SK-N-SH treated with all-trans-retinoic acid at 6 μM for 48 hours (cell line): ENCODE results near the gene STXBP1.

ENCODE experiments used
- ATAC-seq: fragments of 200-7000 bp; cut with Tn5 transposase; 3 replicates; pipeline ENCODE4 v1.9.1; 2020; ENCODE audit warnings: mild to moderate bottlenecking, moderate library complexity
- ARNTL ChIP-seq: fragments of 450-650 bp; formaldehyde crosslinking; IDR thresholded peaks from 2 replicates; pipeline ENCODE4 v1.5.0; 2020; ENCODE audit warnings: low read depth, mild to moderate bottlenecking, moderate library complexity, borderline replicate concordance
- BACH2 ChIP-seq: fragments of 250-450 bp; sonication (Bioruptor Pico); IDR thresholded peaks from 2 replicates; pipeline ENCODE4 v1.9.0; 2021; ENCODE audit warnings: mild to moderate bottlenecking, borderline replicate concordance
- CSDC2 ChIP-seq: fragments of 250-450 bp; sonication (Bioruptor Pico); IDR thresholded peaks from 2 replicates; pipeline ENCODE4 v1.5.0; 2020; ENCODE audit warnings: mild to moderate bottlenecking, moderate library complexity
- ESRRG ChIP-seq: fragments of 250-450 bp; sonication (Bioruptor Pico); IDR thresholded peaks from 2 replicates; pipeline ENCODE4 v1.6.1; 2021; ENCODE audit warnings: mild to moderate bottlenecking
- GLIS3 ChIP-seq: fragments of 250-450 bp; sonication (Bioruptor Pico); IDR thresholded peaks from 2 replicates; pipeline ENCODE4 v1.5.0; 2020; ENCODE audit warnings: mild to moderate bottlenecking, moderate library complexity
- ISL1 ChIP-seq: fragments of 250-450 bp; sonication (Bioruptor Pico); IDR thresholded peaks from 2 replicates; pipeline ENCODE4 v2.1.2; 2022; ENCODE audit warnings: mild to moderate bottlenecking, moderate library complexity
- PATZ1 ChIP-seq: fragments of 250-450 bp; sonication (Bioruptor Pico); IDR thresholded peaks from 2 replicates; pipeline ENCODE4 v1.8.0; 2020; ENCODE audit warnings: mild to moderate bottlenecking, moderate library complexity, borderline replicate concordance
- RARB ChIP-seq: fragments of 250-450 bp; sonication (Bioruptor Pico); IDR thresholded peaks from 2 replicates; pipeline ENCODE4 v1.8.0; 2021; ENCODE audit warnings: mild to moderate bottlenecking, moderate library complexity
- TCF4 ChIP-seq: fragments of 250-450 bp; sonication (Bioruptor Pico); IDR thresholded peaks from 2 replicates; pipeline ENCODE4 v1.8.0; 2021; ENCODE audit warnings: mild to moderate bottlenecking, moderate library complexity, borderline replicate concordance
- TOX ChIP-seq: fragments of 250-450 bp; sonication (Bioruptor Pico); IDR thresholded peaks from 2 replicates; pipeline ENCODE4 v1.8.0; 2021; ENCODE audit warnings: mild to moderate bottlenecking, moderate library complexity, borderline replicate concordance
- ZC3H10 ChIP-seq: fragments of 250-450 bp; sonication (Bioruptor Pico); IDR thresholded peaks from 2 replicates; pipeline ENCODE4 v1.5.1; 2021; ENCODE audit warnings: mild to moderate bottlenecking, moderate library complexity
- ZFP3 ChIP-seq: fragments of 250-450 bp; sonication (Bioruptor Pico); IDR thresholded peaks from 2 replicates; pipeline ENCODE4 v1.5.0; 2020; ENCODE audit warnings: mild to moderate bottlenecking, moderate library complexity
- ZFP30 ChIP-seq: fragments of 450-650 bp; formaldehyde crosslinking; IDR thresholded peaks from 2 replicates; pipeline ENCODE4 v1.5.0; 2022; ENCODE audit warnings: mild to moderate bottlenecking, moderate library complexity
- ZNF8 ChIP-seq: fragments of 450-650 bp; formaldehyde crosslinking; IDR thresholded peaks from 2 replicates; pipeline ENCODE4 v1.5.0; 2020; ENCODE audit warnings: mild to moderate bottlenecking, moderate library complexity
- TF ChIP-seq, protein P1 (sequence below): fragments of 250-450 bp; sonication (Bioruptor Pico); IDR thresholded peaks from 2 replicates; pipeline ENCODE4 v1.5.1; 2021; ENCODE audit warnings: mild to moderate bottlenecking, moderate library complexity
- TF ChIP-seq, protein P2 (sequence below): fragments of 250-450 bp; sonication (Bioruptor Pico); IDR thresholded peaks from 2 replicates; pipeline ENCODE4 v1.5.0; 2020; ENCODE audit warnings: mild to moderate bottlenecking, moderate library complexity

The STXBP1 gene

DNA sequence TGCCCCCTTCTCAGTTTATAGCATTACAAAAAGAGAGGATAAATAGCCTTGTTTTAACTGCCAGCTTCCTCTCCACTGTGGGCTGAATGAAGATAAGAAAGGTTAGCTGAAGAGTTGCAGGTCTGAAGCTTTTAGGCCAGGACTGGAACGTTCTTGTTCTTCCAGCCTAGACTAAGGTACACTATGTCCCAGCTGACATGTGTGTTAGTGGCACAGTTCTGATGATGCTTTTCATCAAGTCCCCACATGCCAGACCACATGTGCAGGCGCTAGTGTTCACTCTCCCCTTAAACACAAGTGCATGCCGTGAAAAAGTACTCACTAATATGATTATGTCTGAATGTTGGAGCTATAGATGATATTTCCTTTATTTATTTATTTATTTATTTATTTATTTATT is 40.7 kb downstream of the STXBP1 start (continued):
- TF ChIP-seq, protein P1, sequence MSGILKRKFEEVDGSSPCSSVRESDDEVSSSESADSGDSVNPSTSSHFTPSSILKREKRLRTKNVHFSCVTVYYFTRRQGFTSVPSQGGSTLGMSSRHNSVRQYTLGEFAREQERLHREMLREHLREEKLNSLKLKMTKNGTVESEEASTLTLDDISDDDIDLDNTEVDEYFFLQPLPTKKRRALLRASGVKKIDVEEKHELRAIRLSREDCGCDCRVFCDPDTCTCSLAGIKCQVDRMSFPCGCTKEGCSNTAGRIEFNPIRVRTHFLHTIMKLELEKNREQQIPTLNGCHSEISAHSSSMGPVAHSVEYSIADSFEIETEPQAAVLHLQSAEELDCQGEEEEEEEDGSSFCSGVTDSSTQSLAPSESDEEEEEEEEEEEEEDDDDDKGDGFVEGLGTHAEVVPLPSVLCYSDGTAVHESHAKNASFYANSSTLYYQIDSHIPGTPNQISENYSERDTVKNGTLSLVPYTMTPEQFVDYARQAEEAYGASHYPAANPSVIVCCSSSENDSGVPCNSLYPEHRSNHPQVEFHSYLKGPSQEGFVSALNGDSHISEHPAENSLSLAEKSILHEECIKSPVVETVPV (CRISPR knock-in tag), result no peak
- no peak for TF ChIP-seq ESRRG (CRISPR knock-in tag)
- TF ChIP-seq, all 23 proteins: peak for 0

GRCh38 chr9:127654619-127655018 is 42.5 kb downstream of the STXBP1 start:
- TF ChIP-seq ZC3H10 (CRISPR knock-in tag), result no peak
- no peak for TF ChIP-seq ESRRG (CRISPR knock-in tag)
- no peak for TF ChIP-seq PATZ1 (CRISPR knock-in tag)
- TF ChIP-seq ARNTL, result no peak
- no peak for TF ChIP-seq RARB (CRISPR knock-in tag)
- TF ChIP-seq TCF4 (CRISPR knock-in tag), result no peak
- TF ChIP-seq ZFP30 (CRISPR knock-in tag), result no peak
- no peak for TF ChIP-seq ISL1 (CRISPR knock-in tag)
- no peak for ATAC-seq

DNA sequence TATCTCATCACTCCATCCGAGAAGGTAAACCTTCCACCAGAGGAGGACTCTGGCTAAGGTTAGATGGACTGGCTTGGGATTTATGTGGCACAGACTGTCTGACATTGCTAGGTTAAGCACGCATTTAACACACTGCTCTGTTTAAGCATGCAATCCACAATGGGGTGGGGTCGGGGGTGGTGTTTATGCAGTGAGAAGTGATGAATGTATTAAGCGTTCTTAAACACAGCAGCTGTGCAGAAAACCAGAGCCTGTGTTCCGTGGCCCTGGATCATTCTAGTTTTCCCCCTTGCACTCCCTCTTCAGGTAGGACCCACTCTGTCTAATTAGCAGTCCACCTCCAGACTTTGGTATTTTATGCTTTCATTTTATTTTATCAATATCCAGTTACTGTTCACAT is 46.4 kb downstream of the STXBP1 start:
- TF ChIP-seq ZC3H10 (CRISPR knock-in tag) (no peak), CSDC2 (CRISPR knock-in tag) (no peak), ARNTL (no peak), GLIS3 (no peak), BACH2 (CRISPR knock-in tag) (no peak), TOX (CRISPR knock-in tag) (no peak), PATZ1 (CRISPR knock-in tag) (no peak), ISL1 (CRISPR knock-in tag) (no peak)
- TF ChIP-seq, protein P1 (CRISPR knock-in tag), result no peak

DNA sequence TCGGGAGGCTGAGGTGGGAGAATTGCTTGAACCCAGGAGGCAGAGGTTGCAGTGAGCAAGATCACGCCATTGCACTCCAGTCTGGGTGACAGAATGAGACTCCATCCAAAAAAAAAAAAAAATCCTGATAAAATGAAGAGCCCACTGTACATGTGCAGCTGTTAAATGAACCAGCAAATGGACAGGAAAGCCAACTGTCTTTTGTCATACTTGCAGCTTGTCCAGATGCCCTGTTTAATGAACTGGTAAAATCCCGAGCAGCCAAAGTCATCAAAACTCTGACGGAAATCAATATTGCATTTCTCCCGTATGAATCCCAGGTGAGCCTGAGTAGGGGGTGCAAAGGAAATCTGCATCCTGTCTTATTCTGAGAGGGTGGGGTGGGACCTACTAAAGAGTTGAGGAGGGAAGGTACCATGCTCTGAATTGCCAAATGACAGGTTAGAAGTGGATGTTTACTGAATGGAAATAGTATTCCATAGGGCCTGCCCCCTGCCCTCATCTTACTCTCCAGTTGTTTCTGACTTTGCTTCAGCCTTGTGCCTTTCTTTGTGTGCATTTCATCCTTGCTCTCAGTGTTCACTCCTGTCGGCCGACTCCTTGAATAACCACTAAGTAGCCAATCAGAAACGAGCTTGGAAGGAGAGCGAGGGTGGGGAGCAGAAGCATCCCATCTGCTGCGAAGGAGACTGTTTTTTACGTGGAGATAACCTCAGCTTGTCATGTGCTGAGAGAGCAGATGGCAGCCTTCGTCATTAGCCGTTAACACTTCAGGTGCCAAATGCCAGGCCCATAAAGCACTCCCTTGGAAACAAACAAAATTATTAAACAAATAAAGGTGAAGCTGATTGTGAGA is 49.0 kb downstream of the STXBP1 start:
- TF ChIP-seq TCF4 (CRISPR knock-in tag) (peak; percentile 51; the same call in 1 of the 2 replicates), ZFP3 (CRISPR knock-in tag) (no peak), ZNF8 (CRISPR knock-in tag) (no peak)
- TF ChIP-seq, protein P2, sequence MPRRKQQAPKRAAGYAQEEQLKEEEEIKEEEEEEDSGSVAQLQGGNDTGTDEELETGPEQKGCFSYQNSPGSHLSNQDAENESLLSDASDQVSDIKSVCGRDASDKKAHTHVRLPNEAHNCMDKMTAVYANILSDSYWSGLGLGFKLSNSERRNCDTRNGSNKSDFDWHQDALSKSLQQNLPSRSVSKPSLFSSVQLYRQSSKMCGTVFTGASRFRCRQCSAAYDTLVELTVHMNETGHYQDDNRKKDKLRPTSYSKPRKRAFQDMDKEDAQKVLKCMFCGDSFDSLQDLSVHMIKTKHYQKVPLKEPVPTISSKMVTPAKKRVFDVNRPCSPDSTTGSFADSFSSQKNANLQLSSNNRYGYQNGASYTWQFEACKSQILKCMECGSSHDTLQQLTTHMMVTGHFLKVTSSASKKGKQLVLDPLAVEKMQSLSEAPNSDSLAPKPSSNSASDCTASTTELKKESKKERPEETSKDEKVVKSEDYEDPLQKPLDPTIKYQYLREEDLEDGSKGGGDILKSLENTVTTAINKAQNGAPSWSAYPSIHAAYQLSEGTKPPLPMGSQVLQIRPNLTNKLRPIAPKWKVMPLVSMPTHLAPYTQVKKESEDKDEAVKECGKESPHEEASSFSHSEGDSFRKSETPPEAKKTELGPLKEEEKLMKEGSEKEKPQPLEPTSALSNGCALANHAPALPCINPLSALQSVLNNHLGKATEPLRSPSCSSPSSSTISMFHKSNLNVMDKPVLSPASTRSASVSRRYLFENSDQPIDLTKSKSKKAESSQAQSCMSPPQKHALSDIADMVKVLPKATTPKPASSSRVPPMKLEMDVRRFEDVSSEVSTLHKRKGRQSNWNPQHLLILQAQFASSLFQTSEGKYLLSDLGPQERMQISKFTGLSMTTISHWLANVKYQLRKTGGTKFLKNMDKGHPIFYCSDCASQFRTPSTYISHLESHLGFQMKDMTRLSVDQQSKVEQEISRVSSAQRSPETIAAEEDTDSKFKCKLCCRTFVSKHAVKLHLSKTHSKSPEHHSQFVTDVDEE (CRISPR knock-in tag), result peak; percentile 69; the same call in 1 of the 2 replicates
- ATAC-seq, result no peak

More for the DNA sequence above, 46.4 kb downstream of the STXBP1 start:
- no peak for ATAC-seq
